HepG2 (cell line): ENCODE results near the gene ALG9.

Experiments used
- BHLHE40 ChIP-seq: IDR thresholded peaks from 2 replicates; pipeline ENCODE4 v1.6.1; 2011; ENCODE audit warnings: low read length, improper control_type of control experiment
- CTCF ChIP-seq: sonication (generic); formaldehyde crosslinking; IDR thresholded peaks from 2 replicates; pipeline ENCODE4 v1.5.0; 2020; ENCODE audit warnings: mild to moderate bottlenecking, missing genetic modification reagents, moderate library complexity
- EZH2 ChIP-seq: conservative IDR thresholded peaks from 2 replicates; pipeline ENCODE4 v1.6.1; 2012; ENCODE audit warnings: mild to moderate bottlenecking, low read depth, low read length, moderate library complexity
- POLR2A ChIP-seq, 2 experiments: IDR thresholded peaks; 2 replicates each; pipeline ENCODE4 v1.6.1; 2011; ENCODE audit warnings: low read depth in 2 of 2, low read length in 2 of 2, mild to moderate bottlenecking in 1 of 2, moderate library complexity in 1 of 2; ENCODE audit not compliant: insufficient read depth in 1 of 2
- POLR2AphosphoS2 ChIP-seq: IDR thresholded peaks from 2 replicates; pipeline ENCODE4 v1.6.1; 2011; ENCODE audit warnings: low read depth, low read length, improper control_type of control experiment
- TRAFD1 ChIP-seq: sonication (generic); formaldehyde crosslinking; IDR thresholded peaks from 2 replicates; pipeline ENCODE4 v1.5.1; 2020; ENCODE audit warnings: missing genetic modification reagents, mild to moderate bottlenecking, borderline replicate concordance
- ZBTB44 ChIP-seq: sonication (generic); formaldehyde crosslinking; IDR thresholded peaks from 2 replicates; pipeline ENCODE4 v1.4.0; 2020; ENCODE audit warnings: missing genetic modification reagents
- ZFP36L2 ChIP-seq: sonication (generic); formaldehyde crosslinking; IDR thresholded peaks from 2 replicates; pipeline ENCODE4 v1.4.0; 2020; ENCODE audit warnings: missing genetic modification reagents
- ZNF24 ChIP-seq: fragments of 450-650 bp; IDR thresholded peaks from 2 replicates; pipeline ENCODE4 v1.6.1; 2017; ENCODE audit warnings: antibody characterized with exemption, mild to moderate bottlenecking
- ZNF713 ChIP-seq: sonication (generic); formaldehyde crosslinking; IDR thresholded peaks from 2 replicates; pipeline ENCODE4 v1.4.0; 2020; ENCODE audit warnings: mild to moderate bottlenecking, missing genetic modification reagents
- TF ChIP-seq, protein P1 (sequence below): IDR thresholded peaks from 2 replicates; pipeline ENCODE4 v1.6.1; 2016; ENCODE audit warnings: low read depth, borderline replicate concordance
- TF ChIP-seq, protein P2 (sequence below): sonication (generic); formaldehyde crosslinking; IDR thresholded peaks from 2 replicates; pipeline ENCODE4 v1.8.0; 2022; ENCODE audit warnings: mild to moderate bottlenecking, missing genetic modification reagents
- TF ChIP-seq, protein P3 (sequence below), 2 experiments: IDR thresholded peaks; 2 replicates each; pipeline ENCODE4 v1.6.1; 2011 to 2012; ENCODE audit warnings: low read length in 2 of 2, borderline replicate concordance in 1 of 2, low read depth in 1 of 2, mild to moderate bottlenecking in 1 of 2, moderate library complexity in 1 of 2
- TF ChIP-seq, protein P4 (sequence below): sonication (generic); formaldehyde crosslinking; IDR thresholded peaks from 2 replicates; pipeline ENCODE4 v1.5.1; 2020; ENCODE audit warnings: missing genetic modification reagents, mild to moderate bottlenecking, borderline replicate concordance

GRCh38 chr11:111886032-111886431 lies 14.7 kb upstream of the ALG9 start:
- TF ChIP-seq TRAFD1 (CRISPR knock-in tag) (no peak), POLR2A (IDR thresholded peaks at IDR 0.05; ENCODE audit: insufficient read depth in 1 of 2, low read depth in 2 of 2, low read length in 2 of 2) (no peak), ZBTB44 (no peak), ZFP36L2 (CRISPR knock-in tag) (no peak), CTCF (CRISPR knock-in tag) (no peak), BHLHE40 (no peak), EZH2 (no peak), ZNF24 (no peak), ZNF713 (no peak), POLR2AphosphoS2 (no peak)
- TF ChIP-seq, protein P1, sequence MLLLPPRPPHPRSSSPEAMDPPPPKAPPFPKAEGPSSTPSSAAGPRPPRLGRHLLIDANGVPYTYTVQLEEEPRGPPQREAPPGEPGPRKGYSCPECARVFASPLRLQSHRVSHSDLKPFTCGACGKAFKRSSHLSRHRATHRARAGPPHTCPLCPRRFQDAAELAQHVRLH (CRISPR knock-in tag), result no peak
- TF ChIP-seq, protein P2, sequence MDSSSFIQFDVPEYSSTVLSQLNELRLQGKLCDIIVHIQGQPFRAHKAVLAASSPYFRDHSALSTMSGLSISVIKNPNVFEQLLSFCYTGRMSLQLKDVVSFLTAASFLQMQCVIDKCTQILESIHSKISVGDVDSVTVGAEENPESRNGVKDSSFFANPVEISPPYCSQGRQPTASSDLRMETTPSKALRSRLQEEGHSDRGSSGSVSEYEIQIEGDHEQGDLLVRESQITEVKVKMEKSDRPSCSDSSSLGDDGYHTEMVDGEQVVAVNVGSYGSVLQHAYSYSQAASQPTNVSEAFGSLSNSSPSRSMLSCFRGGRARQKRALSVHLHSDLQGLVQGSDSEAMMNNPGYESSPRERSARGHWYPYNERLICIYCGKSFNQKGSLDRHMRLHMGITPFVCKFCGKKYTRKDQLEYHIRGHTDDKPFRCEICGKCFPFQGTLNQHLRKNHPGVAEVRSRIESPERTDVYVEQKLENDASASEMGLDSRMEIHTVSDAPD (CRISPR knock-in tag), result no peak
- TF ChIP-seq, protein P3, sequence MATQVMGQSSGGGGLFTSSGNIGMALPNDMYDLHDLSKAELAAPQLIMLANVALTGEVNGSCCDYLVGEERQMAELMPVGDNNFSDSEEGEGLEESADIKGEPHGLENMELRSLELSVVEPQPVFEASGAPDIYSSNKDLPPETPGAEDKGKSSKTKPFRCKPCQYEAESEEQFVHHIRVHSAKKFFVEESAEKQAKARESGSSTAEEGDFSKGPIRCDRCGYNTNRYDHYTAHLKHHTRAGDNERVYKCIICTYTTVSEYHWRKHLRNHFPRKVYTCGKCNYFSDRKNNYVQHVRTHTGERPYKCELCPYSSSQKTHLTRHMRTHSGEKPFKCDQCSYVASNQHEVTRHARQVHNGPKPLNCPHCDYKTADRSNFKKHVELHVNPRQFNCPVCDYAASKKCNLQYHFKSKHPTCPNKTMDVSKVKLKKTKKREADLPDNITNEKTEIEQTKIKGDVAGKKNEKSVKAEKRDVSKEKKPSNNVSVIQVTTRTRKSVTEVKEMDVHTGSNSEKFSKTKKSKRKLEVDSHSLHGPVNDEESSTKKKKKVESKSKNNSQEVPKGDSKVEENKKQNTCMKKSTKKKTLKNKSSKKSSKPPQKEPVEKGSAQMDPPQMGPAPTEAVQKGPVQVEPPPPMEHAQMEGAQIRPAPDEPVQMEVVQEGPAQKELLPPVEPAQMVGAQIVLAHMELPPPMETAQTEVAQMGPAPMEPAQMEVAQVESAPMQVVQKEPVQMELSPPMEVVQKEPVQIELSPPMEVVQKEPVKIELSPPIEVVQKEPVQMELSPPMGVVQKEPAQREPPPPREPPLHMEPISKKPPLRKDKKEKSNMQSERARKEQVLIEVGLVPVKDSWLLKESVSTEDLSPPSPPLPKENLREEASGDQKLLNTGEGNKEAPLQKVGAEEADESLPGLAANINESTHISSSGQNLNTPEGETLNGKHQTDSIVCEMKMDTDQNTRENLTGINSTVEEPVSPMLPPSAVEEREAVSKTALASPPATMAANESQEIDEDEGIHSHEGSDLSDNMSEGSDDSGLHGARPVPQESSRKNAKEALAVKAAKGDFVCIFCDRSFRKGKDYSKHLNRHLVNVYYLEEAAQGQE (IDR thresholded peaks at IDR 0.05; ENCODE audit: borderline replicate concordance in 1 of 2, low read depth in 1 of 2, low read length in 2 of 2), result no peak
- TF ChIP-seq, protein P4, sequence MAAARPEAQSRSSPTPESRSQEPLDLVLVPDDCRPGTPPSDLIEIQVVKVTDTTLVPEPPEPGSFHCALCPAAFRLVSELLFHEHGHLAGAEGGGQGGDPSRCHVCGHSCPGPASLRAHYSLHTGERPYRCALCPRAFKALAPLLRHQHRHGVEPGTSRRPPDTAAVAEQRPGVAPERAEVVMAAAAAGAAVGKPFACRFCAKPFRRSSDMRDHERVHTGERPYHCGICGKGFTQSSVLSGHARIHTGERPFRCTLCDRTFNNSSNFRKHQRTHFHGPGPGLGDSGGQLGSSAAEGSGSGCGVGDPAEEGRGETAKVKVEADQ (CRISPR knock-in tag), result no peak
